Psoas muscle (tissue), 8 donors: ENCODE data around the gene EFS. TPM values are rescaled to one million over a fixed set of nuclear protein-coding genes. Genes with fewer than 3 reads are reported as not detected.

Experiments
- ATAC-seq, 4 donors: fragments of 200-7000 bp; cut with Tn5 transposase; one replicate each; pipeline ENCODE4 v1.9.1; 2020; ENCODE audit warnings: moderate library complexity in 3 of 4, mild to moderate bottlenecking in 2 of 4
- DNase-seq, 2 donors: peaks; one replicate each; pipeline ENCODE4 v3.0.0-alpha.2; 2020
- H3K27ac ChIP-seq: fragments of 200-600 bp; one replicate; pipeline ENCODE4 v1.8.0; 2022
- H3K27me3 ChIP-seq, 3 donors: fragments of 200-600 bp in 1 of 3; one replicate each; pipeline versions ENCODE4 v1.6.1 to v1.8.0; 2013 to 2022; ENCODE audit warnings: low read length in 2 of 3, mild to moderate bottlenecking in 2 of 3, moderate library complexity in 1 of 3; ENCODE audit not compliant: insufficient read depth in 3 of 3
- H3K36me3 ChIP-seq, 2 donors: fragments of 200-600 bp in 1 of 2; one replicate each; pipeline versions ENCODE4 v1.6.1 to v1.8.0; 2013 to 2022; ENCODE audit warnings: low read depth in 1 of 2, mild to moderate bottlenecking in 1 of 2, moderate library complexity in 1 of 2; ENCODE audit not compliant: insufficient read depth in 1 of 2
- H3K4me1 ChIP-seq: fragments of 200-600 bp; one replicate; pipeline ENCODE4 v1.8.0; 2022
- H3K4me3 ChIP-seq: fragments of 200-600 bp; one replicate; pipeline ENCODE4 v1.8.0; 2022; ENCODE audit warnings: mild to moderate bottlenecking
- H3K9me3 ChIP-seq: fragments of 200-600 bp; one replicate; pipeline ENCODE4 v1.8.0; 2022
- CTCF ChIP-seq: fragments of 200-600 bp; IDR thresholded peaks from one replicate; pipeline ENCODE4 v1.8.0; 2022; ENCODE audit warnings: antibody characterized with exemption
- WGBS, 3 donors: extraction: QIAGEN DNeasy Blood & Tissue Kit; methylation state at CpG; one replicate each; pipeline versions ENCODE4 v1.1.6 to v1.1.7; 2013; 5-methylcytosine and 5-hydroxymethylcytosine counted together
- intact Hi-C, 2 donors: fragments of 100-400 bp; cut with DNase I; formaldehyde crosslinking; loops; one replicate each; pipeline versions ENCODE4 v1.11.0 to v1.14.2; 2022
- polyA plus RNA-seq, 3 donors: library from polyadenylated mRNA; stranded (reverse); fragments of 200-250 nt; gene quantifications; one replicate each; pipeline ENCODE4 v1.2.3, GENCODE V29; 2013
- total RNA-seq, 4 donors: library from RNA; stranded (reverse); fragmentation: NEBNext Ultra II Directional in 2 of 4; extraction: Animal tissue kit (Norgen Biotek cat#: 25700) in 2 of 4; gene quantifications; one replicate each; pipeline versions ENCODE4 v1.2.1 to v1.2.4, GENCODE V29; 2021 to 2023
- donor health status: healthy with polysubstance abuse.
- donor health status: DM: no; HTN: no; CAD: no; lungs with moderate emphysema.
- donor health status: Bipolar disorder and iron deficiency.
- donor health status: healthy.
- donor health status: DM: yes; HTN: yes; CAD: no.
- donor health status: DM: no; HTN: no; CAD: no.
- donor health status: DM: no; HTN: no; CAD: no.
- donor health status: DM: yes; HTN: yes; CAD: no.

EFS gene
- total and polyA plus RNA-seq, 7 donors = 0.93 to 2.5 (median 1.1) TPM

- H3K4me3 ChIP-seq = no peak overlapping the region
- 83 to 87% (median 87%) methylated on average over 21 of the region's 21 CpGs for WGBS, 3 donors
- ATAC-seq = no peak
- H3K9me3 ChIP-seq = no peaks in the 10 kb centered on the region
- peaks cover 0 to 3% of the 10 kb centered on the region in 2 donors for H3K36me3 ChIP-seq
- no peak for TF ChIP-seq CTCF
- DNase-seq = no peak
- H3K27ac ChIP-seq = no peak overlapping the region
- peaks cover 0 to under 1% (median 0%) of the 10 kb centered on the region in 3 donors for H3K27me3 ChIP-seq
- intact Hi-C loops = loop anchor here in 1 of 2 donors (5.0 kb wide), 1 partner anchor 48 kb away; no protein-coding TSS in a partner anchor
- H3K4me1 ChIP-seq = no peaks in the 10 kb centered on the region
Observed at GRCh38 chr14:23375527-23376251, 10.7 kb upstream of the EFS start.

- 84 to 89% (median 87%) methylated on average over 3 of the region's 3 CpGs for WGBS, 3 donors
- DNase-seq (no peak), ATAC-seq (peak in 1 of 4 donors; percentile 21)
- no peaks in the 10 kb centered on the region for H3K36me3 ChIP-seq
- H3K4me3 ChIP-seq = no peak overlapping the region
- peaks cover 0 to 3% (median 0%) of the 10 kb centered on the region in 3 donors for H3K27me3 ChIP-seq
- no peaks in the 10 kb centered on the region for H3K4me1 ChIP-seq
- no peak overlapping the region for H3K27ac ChIP-seq
- no peak for TF ChIP-seq CTCF
- intact Hi-C loops = no loop called here
- H3K9me3 ChIP-seq = no peaks in the 10 kb centered on the region
Observed at GRCh38 chr14:23373041-23373440, 8.1 kb upstream of the EFS start.

- intact Hi-C loops = no loop called here
- Histone ChIP-seq H3K27ac (no peak within 1 kb of the TSS), H3K27me3 (peaks cover 0 to 3% (median 0%) of the 10 kb centered on the region in 3 donors), H3K4me1 (no peaks in the 10 kb centered on the region), H3K9me3 (no peaks in the 10 kb centered on the region), H3K4me3 (no peak within 1 kb of the TSS), H3K36me3 (no peaks in the 10 kb centered on the region)
- no peak for ATAC-seq
- DNase-seq = no peak
- WGBS, 3 donors = 67 to 77% (median 75%) methylated on average over 2 of the region's 2 CpGs
- TF ChIP-seq CTCF = no peak
Observed at GRCh38 chr14:23372509-23372908, 7.5 kb upstream of the EFS start, which contains the start of gene IL25. IL25 (plus strand) TSS chr14:23372809.

GRCh38 chr14:23371865-23372264, 6.9 kb upstream of the EFS start:
- no peak for DNase-seq
- ATAC-seq = no peak
- peaks cover 0 to 3% (median under 1%) of the 10 kb centered on the region in 3 donors for H3K27me3 ChIP-seq
- no peak overlapping the region for H3K4me3 ChIP-seq
- 73 to 84% (median 83%) methylated on average over 1 of the region's 1 CpG for WGBS, 3 donors
- intact Hi-C loops = no loop called here
- H3K36me3 ChIP-seq = no peaks in the 10 kb centered on the region
- no peaks in the 10 kb centered on the region for H3K4me1 ChIP-seq
- no peak for TF ChIP-seq CTCF
- H3K9me3 ChIP-seq = no peaks in the 10 kb centered on the region
- no peak overlapping the region for H3K27ac ChIP-seq
